ENCODE results near the gene TRRAP.

Gene TRRAP

DNA sequence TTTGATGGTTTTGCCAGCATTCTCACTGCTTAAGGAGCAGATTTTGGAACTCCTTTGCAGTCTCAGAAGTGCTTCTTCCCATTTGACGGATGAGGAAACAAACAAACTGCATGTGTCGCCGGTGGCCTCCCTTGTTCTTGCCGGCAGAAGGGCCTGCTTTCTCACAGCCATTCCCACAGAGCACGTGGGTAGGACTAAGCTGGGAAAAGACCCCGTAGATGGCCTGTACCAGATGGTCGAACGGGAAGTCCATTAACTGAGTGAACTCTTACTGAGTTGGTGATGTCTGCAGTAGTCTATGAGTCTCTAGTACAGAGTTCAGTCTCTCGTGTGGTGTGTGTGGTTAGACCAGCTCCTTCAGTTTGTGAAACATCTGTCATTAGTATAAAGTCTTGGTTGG is 131.9 kb downstream of the TRRAP start:
- H3K27ac ChIP-seq, result no peak overlapping the region
- no peak overlapping the region for H3K4me3 ChIP-seq (ENCODE audit: low read depth, low read length)
- H3K27me3 ChIP-seq (replicated peaks), result no peaks in the 10 kb centered on the region
- H3K36me3 ChIP-seq (replicated peaks), result peaks cover 69% of the 10 kb centered on the region
- no peak for DNase-seq
- TF ChIP-seq, protein P1, sequence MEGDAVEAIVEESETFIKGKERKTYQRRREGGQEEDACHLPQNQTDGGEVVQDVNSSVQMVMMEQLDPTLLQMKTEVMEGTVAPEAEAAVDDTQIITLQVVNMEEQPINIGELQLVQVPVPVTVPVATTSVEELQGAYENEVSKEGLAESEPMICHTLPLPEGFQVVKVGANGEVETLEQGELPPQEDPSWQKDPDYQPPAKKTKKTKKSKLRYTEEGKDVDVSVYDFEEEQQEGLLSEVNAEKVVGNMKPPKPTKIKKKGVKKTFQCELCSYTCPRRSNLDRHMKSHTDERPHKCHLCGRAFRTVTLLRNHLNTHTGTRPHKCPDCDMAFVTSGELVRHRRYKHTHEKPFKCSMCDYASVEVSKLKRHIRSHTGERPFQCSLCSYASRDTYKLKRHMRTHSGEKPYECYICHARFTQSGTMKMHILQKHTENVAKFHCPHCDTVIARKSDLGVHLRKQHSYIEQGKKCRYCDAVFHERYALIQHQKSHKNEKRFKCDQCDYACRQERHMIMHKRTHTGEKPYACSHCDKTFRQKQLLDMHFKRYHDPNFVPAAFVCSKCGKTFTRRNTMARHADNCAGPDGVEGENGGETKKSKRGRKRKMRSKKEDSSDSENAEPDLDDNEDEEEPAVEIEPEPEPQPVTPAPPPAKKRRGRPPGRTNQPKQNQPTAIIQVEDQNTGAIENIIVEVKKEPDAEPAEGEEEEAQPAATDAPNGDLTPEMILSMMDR (IDR thresholded peaks at IDR 0.05; ENCODE audit: low read depth, low read length, missing control alignments), result no peak
- in situ Hi-C loops (cut with HindIII; ENCODE audit: low pct_ligation_motif_present, low sequenced_read_pairs), result loop anchor here (25.0 kb wide), 1 partner anchor 302 kb away; no protein-coding TSS in a partner anchor

DNA sequence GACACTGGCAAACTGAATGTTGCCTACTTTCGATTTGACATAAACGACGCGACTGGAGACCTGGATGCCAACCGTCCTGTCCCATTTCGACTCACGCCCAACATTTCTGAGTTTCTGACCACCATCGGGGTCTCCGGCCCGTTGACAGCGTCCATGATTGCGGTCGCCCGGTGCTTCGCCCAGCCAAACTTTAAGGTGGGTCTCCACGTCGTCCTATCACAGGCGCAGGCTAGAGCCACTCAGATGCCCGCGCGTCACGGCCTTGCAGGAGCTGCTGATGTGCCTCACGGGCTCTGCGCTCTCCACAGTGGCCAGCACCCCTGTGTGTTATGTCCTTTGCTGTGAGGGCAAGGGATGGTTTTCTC is 133.0 kb downstream of the TRRAP start:
- H3K36me3 ChIP-seq (replicated peaks), result peaks cover 65% of the 10 kb centered on the region
- in situ Hi-C loops (cut with HindIII; ENCODE audit: low pct_ligation_motif_present, low sequenced_read_pairs), result loop anchor here (25.0 kb wide), 1 partner anchor 301 kb away; no protein-coding TSS in a partner anchor
- TF ChIP-seq, protein P1 (IDR thresholded peaks at IDR 0.05; ENCODE audit: low read depth, low read length, missing control alignments), result no peak

DNA sequence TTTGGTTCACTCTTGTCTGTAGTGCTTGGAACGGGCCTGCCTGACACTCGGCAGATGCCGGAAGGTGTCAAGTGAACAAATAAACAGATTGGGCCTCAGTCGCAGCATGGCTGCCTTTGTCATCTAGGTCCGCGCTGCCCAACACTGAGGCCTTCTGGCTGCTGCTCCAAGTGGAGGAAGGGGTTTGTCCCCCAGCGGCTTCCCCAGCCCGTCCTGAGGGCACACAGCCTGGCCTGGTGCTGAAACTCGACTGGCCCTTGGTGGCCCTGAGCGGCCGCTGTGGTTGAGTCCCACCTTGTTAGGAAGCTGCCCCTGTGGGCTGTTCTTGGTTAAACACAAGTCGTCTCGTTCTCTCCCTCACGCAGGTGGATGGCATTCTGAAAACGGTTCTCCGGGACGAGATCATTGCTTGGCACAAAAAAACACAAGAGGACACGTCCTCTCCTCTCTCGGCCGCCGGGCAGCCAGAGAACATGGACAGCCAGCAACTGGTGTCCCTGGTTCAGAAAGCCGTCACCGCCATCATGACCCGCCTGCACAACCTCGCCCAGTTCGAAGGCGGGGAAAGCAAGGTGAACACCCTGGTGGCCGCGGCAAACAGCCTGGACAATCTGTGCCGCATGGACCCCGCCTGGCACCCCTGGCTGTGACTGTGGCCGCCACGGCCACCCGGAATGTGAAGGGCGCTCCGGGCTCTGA is 133.5 kb downstream of the TRRAP start:
- Histone ChIP-seq H3K4me3 (ENCODE audit: low read depth, low read length) (no peak overlapping the region), H3K27ac (no peak overlapping the region), H3K27me3 (replicated peaks) (no peaks in the 10 kb centered on the region), H3K36me3 (replicated peaks) (peaks cover 61% of the 10 kb centered on the region)
- no peak for DNase-seq
- in situ Hi-C loops (cut with HindIII; ENCODE audit: low pct_ligation_motif_present, low sequenced_read_pairs), result loop anchor here (25.0 kb wide), 1 partner anchor 300 kb away; no protein-coding TSS in a partner anchor
- TF ChIP-seq, protein P1 (IDR thresholded peaks at IDR 0.05; ENCODE audit: low read depth, low read length, missing control alignments), result no peak

More for the DNA sequence above, 133.0 kb downstream of the TRRAP start:
- Histone ChIP-seq H3K27me3 (replicated peaks) (no peaks in the 10 kb centered on the region), H3K4me3 (ENCODE audit: low read depth, low read length) (no peak overlapping the region), H3K27ac (no peak overlapping the region)
- DNase-seq, result no peak

DNA sequence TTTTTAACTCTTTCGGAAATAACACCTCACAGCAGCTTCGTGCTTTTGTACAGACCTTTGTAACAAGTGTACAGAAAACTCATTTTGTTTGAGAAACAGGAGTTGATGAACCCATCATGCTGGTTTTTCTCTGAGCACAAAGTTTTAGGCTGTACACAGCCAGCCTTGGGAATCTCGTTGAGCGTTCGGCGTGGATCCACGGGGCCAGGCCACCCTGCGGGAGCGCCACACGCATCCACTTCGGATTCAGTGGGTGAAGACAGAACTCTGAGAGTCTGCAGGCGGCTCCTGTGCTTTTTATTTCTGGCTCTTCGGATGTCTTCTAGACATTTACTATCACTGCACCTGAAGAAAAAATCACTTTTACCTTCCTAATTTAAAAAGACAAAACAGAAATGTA is 134.4 kb downstream of the TRRAP start:
- no peak for DNase-seq
- in situ Hi-C loops (cut with HindIII; ENCODE audit: low pct_ligation_motif_present, low sequenced_read_pairs), result loop anchor here (25.0 kb wide), 1 partner anchor 300 kb away; no protein-coding TSS in a partner anchor
- TF ChIP-seq, protein P1 (IDR thresholded peaks at IDR 0.05; ENCODE audit: low read depth, low read length, missing control alignments), result no peak
- Histone ChIP-seq H3K27me3 (replicated peaks) (no peaks in the 10 kb centered on the region), H3K4me3 (ENCODE audit: low read depth, low read length) (no peak overlapping the region), H3K27ac (no peak overlapping the region), H3K36me3 (replicated peaks) (peaks cover 55% of the 10 kb centered on the region)

DNA sequence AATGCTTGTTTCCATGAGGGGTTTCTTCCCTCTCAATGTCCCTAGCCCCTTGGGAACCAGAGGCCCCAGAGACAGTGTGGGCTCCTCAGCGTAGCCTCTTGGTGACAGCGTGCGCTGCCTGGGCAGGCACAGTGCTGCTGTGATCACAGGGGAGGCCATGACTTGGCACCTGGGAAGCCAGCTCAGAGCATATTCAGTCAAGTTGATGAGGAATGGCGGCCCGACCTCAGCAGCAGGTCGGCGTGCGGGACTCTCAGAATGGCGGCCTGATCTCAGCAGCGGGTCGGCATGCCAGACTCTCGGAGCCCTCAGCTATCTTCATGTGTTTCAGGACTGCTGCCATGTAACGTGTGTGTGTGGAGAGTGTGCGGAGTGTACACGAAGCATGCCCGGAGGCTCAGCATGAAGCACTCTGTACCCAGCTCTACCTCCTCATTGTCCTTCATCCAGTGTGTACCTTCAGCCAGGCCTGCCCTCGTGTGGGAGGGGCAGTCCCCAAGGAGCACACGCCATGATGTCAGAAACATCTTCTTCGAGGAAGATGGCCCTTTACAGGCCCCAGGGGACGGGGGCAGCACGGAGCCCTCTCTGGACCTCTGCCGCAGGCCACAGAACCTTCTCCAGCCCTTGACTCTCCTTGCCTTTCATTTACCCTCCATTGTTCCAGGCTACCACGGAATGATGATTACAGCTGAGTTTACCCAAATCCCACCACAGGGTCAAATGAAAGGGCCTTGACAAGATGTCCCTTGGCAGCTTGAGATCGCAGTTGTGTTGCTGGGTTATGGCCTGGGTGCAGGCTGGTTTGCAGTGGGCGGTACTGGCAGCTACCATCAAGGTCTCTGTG is 135.2 kb downstream of the TRRAP start:
- in situ Hi-C loops (cut with HindIII; ENCODE audit: low pct_ligation_motif_present, low sequenced_read_pairs), result loop anchor here (25.0 kb wide), 1 partner anchor 299 kb away; no protein-coding TSS in a partner anchor
- TF ChIP-seq, protein P1 (IDR thresholded peaks at IDR 0.05; ENCODE audit: low read depth, low read length, missing control alignments), result no peak
- Histone ChIP-seq H3K4me3 (ENCODE audit: low read depth, low read length) (no peak overlapping the region), H3K27ac (no peak overlapping the region), H3K27me3 (replicated peaks) (no peaks in the 10 kb centered on the region), H3K36me3 (replicated peaks) (peaks cover 50% of the 10 kb centered on the region)
- no peak for DNase-seq
